Caco-2 (cell line): ENCODE data around the gene PACSIN2. TPM values are rescaled to one million over a fixed set of nuclear protein-coding genes. Genes with fewer than 3 reads are reported as not detected.
A peak's percentile ranks its signal among the peaks of the same experiment; 100 is the strongest.
"Not testable (repeated sequence)": the region's sequence is repeated elsewhere in the genome, so short reads cannot be mapped to it uniquely, and the experiment has no call there.

Experiments
- BruUV-seq: library from RNA; stranded (reverse); fragments of 400-500 nt; replicated peaks from 2 replicates; lab custom pipeline; 2021; lab: Mats Ljungman, UMichigan
- CTCF ChIA-PET: fragments of 300-600 bp; sonication (Branson Sonifier 250); formaldehyde crosslinking; loops from one replicate; lab custom pipeline; 2022; ENCODE audit warnings: antibody characterized with exemption; lab: Charles Lee
- POLR2A ChIA-PET: fragments of 300-600 bp; sonication (Branson Sonifier 250); formaldehyde crosslinking; loops from one replicate; lab custom pipeline; 2022; ENCODE audit warnings: antibody characterized with exemption; lab: Charles Lee
- DNase-seq, 2 experiments: peaks; one replicate each; pipeline versions ENCODE4 v3.0.0 to v3.0.0-alpha.2; 2020 to 2022
- H3K27me3 ChIP-seq: replicated peaks from 2 replicates; pipeline ENCODE4 v1.6.0; 2011; ENCODE audit warnings: low read length; ENCODE audit not compliant: control insufficient read depth, insufficient read depth
- H3K36me3 ChIP-seq: 2 replicates; pipeline ENCODE4 v1.5.1; 2011; ENCODE audit warnings: low read length; ENCODE audit not compliant: control insufficient read depth, insufficient read depth
- H3K4me1 ChIP-seq: fragments of 250-450 bp; sonication (Bioruptor Pico); 2 replicates; pipeline ENCODE4 v1.5.1; 2020; ENCODE audit warnings: mild to moderate bottlenecking
- H3K4me3 ChIP-seq: 2 replicates; pipeline ENCODE4 v1.5.1; 2011; ENCODE audit warnings: low read depth, mild to moderate bottlenecking, control low read depth, low read length
- H3K9me3 ChIP-seq: fragments of 250-450 bp; sonication (Bioruptor Pico); 2 replicates; pipeline ENCODE4 v1.5.1; 2020; ENCODE audit warnings: mild to moderate bottlenecking, moderate library complexity
- H3K27ac Mint-ChIP-seq: one replicate; pipeline ENCODE4 v1.8.0; 2022; ENCODE audit warnings: mixed read lengths; ENCODE audit not compliant: unreplicated experiment
- H3K27me3 Mint-ChIP-seq: one replicate; pipeline ENCODE4 v1.8.0; 2022; ENCODE audit warnings: mixed read lengths; ENCODE audit not compliant: insufficient read depth, unreplicated experiment
- H3K36me3 Mint-ChIP-seq: one replicate; pipeline ENCODE4 v1.8.0; 2022; ENCODE audit warnings: mild to moderate bottlenecking, mixed read lengths; ENCODE audit not compliant: insufficient read depth, unreplicated experiment
- H3K4me1 Mint-ChIP-seq: one replicate; pipeline ENCODE4 v1.8.0; 2022; ENCODE audit warnings: low read depth, mixed read lengths; ENCODE audit not compliant: unreplicated experiment
- H3K4me3 Mint-ChIP-seq: one replicate; pipeline ENCODE4 v1.8.0; 2022; ENCODE audit warnings: mild to moderate bottlenecking, moderate library complexity, mixed read lengths; ENCODE audit not compliant: unreplicated experiment
- H3K9me3 Mint-ChIP-seq: one replicate; pipeline ENCODE4 v1.8.0; 2022; ENCODE audit warnings: mixed read lengths; ENCODE audit not compliant: unreplicated experiment
- intact Hi-C: fragments of 100-400 bp; cut with micrococcal nuclease; formaldehyde crosslinking; loops from one replicate; pipeline ENCODE4 v1.10.0; 2022; ENCODE audit not compliant: unreplicated experiment
- total RNA-seq: library from RNA; stranded (reverse); gene quantifications from 2 replicates; pipeline ENCODE4 v1.2.3, GENCODE V29; 2022
- TF ChIP-seq, protein P1 (sequence below), 2 experiments: fragments of 200-600 bp in 1 of 2; IDR thresholded peaks; 1 replicate in 1 of 2; 2 replicates in 1 of 2; pipeline versions ENCODE4 v1.5.1 to v1.8.0; 2011 to 2022; ENCODE audit warnings: antibody characterized with exemption in 1 of 2, control low read depth in 1 of 2, inconsistent platforms in 1 of 2, low read depth in 1 of 2, low read length in 1 of 2, mild to moderate bottlenecking in 1 of 2, moderate library complexity in 1 of 2; ENCODE audit not compliant: insufficient read depth in 1 of 2, severe bottlenecking in 1 of 2, unreplicated experiment in 1 of 2

PACSIN2 gene
- total RNA-seq, 1 experiment from 2014 or later = 122 TPM

DNA sequence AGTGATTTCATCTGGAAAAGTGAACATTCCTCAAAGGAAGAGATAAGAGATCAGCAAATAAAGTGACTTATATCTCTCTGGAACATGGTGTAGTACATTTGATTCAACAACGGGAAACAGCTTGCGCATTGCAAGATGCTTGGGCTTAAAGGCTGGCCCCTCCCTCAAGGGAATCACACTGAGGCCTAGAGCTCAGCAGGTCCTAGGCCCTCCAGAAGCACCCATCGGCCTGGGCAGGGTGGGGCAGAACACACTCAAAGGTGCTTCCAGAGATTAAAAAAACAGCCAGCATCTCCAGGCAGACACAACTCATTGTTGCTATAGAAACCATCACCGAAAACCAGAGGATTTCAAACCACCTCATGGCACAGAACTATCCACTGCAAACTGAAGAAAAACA lies 88.8 kb downstream of the PACSIN2 start:
- Mint-ChIP-seq H3K36me3 (peaks cover 43% of the 10 kb centered on the region), H3K27me3 (no peaks in the 10 kb centered on the region), H3K27ac (peak overlapping the region; percentile 80), H3K4me1 (peaks cover 44% of the 10 kb centered on the region), H3K4me3 (no peak overlapping the region), H3K9me3 (no peaks in the 10 kb centered on the region)
- intact Hi-C loops = no loop called here
- no peak for DNase-seq
- Histone ChIP-seq H3K36me3 (no peaks in the 10 kb centered on the region), H3K4me3 (no peak overlapping the region), H3K4me1 (peaks cover 27% of the 10 kb centered on the region), H3K9me3 (no peaks in the 10 kb centered on the region), H3K27me3 (no peaks in the 10 kb centered on the region)
- TF ChIP-seq, protein P1, sequence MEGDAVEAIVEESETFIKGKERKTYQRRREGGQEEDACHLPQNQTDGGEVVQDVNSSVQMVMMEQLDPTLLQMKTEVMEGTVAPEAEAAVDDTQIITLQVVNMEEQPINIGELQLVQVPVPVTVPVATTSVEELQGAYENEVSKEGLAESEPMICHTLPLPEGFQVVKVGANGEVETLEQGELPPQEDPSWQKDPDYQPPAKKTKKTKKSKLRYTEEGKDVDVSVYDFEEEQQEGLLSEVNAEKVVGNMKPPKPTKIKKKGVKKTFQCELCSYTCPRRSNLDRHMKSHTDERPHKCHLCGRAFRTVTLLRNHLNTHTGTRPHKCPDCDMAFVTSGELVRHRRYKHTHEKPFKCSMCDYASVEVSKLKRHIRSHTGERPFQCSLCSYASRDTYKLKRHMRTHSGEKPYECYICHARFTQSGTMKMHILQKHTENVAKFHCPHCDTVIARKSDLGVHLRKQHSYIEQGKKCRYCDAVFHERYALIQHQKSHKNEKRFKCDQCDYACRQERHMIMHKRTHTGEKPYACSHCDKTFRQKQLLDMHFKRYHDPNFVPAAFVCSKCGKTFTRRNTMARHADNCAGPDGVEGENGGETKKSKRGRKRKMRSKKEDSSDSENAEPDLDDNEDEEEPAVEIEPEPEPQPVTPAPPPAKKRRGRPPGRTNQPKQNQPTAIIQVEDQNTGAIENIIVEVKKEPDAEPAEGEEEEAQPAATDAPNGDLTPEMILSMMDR (IDR thresholded peaks at IDR 0.05; ENCODE audit: insufficient read depth in 1 of 2, low read depth in 1 of 2, low read length in 1 of 2, severe bottlenecking in 1 of 2, unreplicated experiment in 1 of 2) = no peak
- POLR2A ChIA-PET = no interaction called here
- CTCF ChIA-PET = interaction anchor here (0.9 kb wide), 1 partner anchor 164 kb away, joined by 6 read pairs; no protein-coding TSS in a partner anchor
- no TSS peak for BruUV-seq

DNA sequence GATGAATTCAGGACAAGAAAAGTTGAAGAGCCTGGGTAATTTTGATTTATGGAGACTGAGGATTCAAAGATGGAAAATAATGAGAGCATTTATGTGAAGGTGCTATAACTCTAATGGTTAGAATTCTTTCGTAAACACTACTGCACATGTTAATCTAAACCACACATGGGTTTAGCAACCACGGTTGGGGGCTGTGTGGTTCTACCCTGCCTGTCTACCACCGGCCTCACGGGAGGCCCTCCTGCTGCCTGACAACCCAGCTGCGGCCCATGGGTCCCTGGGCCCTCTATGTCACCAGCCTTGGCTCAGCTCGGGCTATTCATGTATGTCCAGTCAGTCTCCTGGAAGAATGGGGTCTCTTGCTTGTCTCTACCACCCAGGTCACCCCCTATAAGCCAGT lies 89.4 kb downstream of the PACSIN2 start:
- peaks cover 44% of the 10 kb centered on the region for H3K4me1 Mint-ChIP-seq
- H3K4me3 Mint-ChIP-seq = no peak overlapping the region
- peaks cover 26% of the 10 kb centered on the region for H3K4me1 ChIP-seq
- CTCF ChIA-PET = no interaction called here
- POLR2A ChIA-PET = no interaction called here
- H3K36me3 Mint-ChIP-seq = peaks cover 46% of the 10 kb centered on the region
- peak overlapping the region; percentile 80 for H3K27ac Mint-ChIP-seq
- no peaks in the 10 kb centered on the region for H3K36me3 ChIP-seq
- BruUV-seq = no TSS peak
- TF ChIP-seq, protein P1 (IDR thresholded peaks at IDR 0.05; ENCODE audit: insufficient read depth in 1 of 2, low read depth in 1 of 2, low read length in 1 of 2, severe bottlenecking in 1 of 2, unreplicated experiment in 1 of 2) = no peak
- no peaks in the 10 kb centered on the region for H3K27me3 Mint-ChIP-seq
- no peaks in the 10 kb centered on the region for H3K9me3 ChIP-seq
- H3K27me3 ChIP-seq = no peaks in the 10 kb centered on the region
- intact Hi-C loops = no loop called here
- H3K4me3 ChIP-seq = no peak overlapping the region
- H3K9me3 Mint-ChIP-seq = no peaks in the 10 kb centered on the region
- DNase-seq = no peak

DNA sequence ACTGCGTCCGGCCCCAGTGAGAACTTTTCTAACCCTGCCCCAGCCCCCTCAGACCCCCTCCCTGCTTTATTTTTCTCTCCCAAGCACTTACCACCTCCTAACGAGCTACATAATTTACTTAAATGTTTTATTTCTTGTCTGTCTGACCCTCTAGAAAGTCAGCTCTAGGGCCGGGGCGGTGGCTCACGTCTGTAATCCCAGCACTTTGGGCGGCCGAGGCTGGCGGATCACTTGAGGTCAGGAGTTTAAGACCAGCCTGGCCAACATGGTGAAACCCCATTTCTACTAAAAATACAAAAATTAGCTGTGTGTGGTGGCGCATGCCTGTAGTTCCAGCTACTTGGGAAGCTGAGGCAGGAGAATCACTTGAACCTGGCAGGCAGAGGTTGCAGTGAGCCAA lies 89.9 kb downstream of the PACSIN2 start:
- H3K36me3 ChIP-seq, CTCF ChIA-PET, H3K27me3 ChIP-seq, intact Hi-C loops, H3K4me3 ChIP-seq, H3K9me3 ChIP-seq, H3K9me3 Mint-ChIP-seq, H3K4me3 Mint-ChIP-seq, H3K27me3 Mint-ChIP-seq, BruUV-seq, DNase-seq, POLR2A ChIA-PET: not testable (repeated sequence)
- peaks cover 52% of the 10 kb centered on the region for H3K36me3 Mint-ChIP-seq
- peaks cover 22% of the 10 kb centered on the region for H3K4me1 ChIP-seq
- peak overlapping the region; percentile 80 for H3K27ac Mint-ChIP-seq
- H3K4me1 Mint-ChIP-seq = peaks cover 44% of the 10 kb centered on the region

DNA sequence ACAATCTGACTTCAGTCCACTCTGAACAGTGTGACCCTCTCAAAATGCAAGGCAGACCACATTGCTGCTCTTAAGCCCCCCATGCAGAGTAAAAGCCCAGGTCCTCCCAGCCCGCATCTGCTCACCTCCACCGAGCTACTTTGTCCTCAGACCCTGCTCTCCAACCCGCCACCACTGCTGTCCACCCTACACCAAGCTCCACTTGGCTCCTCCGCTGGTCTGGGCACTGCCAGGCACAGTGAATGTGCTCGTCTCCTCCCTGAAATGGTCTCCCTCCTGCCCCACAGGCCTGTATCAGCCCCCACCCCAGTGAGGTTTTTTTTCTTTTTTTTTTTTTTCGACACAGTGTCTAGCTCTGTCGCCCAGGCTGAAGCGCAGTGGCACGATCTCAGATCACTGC lies 90.5 kb downstream of the PACSIN2 start:
- Mint-ChIP-seq H3K27me3 (no peaks in the 10 kb centered on the region), H3K4me1 (peaks cover 44% of the 10 kb centered on the region), H3K36me3 (peaks cover 52% of the 10 kb centered on the region), H3K9me3 (no peaks in the 10 kb centered on the region), H3K27ac (peak overlapping the region; percentile 80), H3K4me3 (no peak overlapping the region)
- no peak for DNase-seq
- no peaks in the 10 kb centered on the region for H3K9me3 ChIP-seq
- TF ChIP-seq, protein P1 (IDR thresholded peaks at IDR 0.05; ENCODE audit: insufficient read depth in 1 of 2, low read depth in 1 of 2, low read length in 1 of 2, severe bottlenecking in 1 of 2, unreplicated experiment in 1 of 2) = no peak
- POLR2A ChIA-PET = no interaction called here
- intact Hi-C loops = no loop called here
- BruUV-seq = no TSS peak
- no peaks in the 10 kb centered on the region for H3K27me3 ChIP-seq
- H3K4me3 ChIP-seq = no peak overlapping the region
- CTCF ChIA-PET = no interaction called here
- H3K36me3 ChIP-seq = no peaks in the 10 kb centered on the region
- peaks cover 16% of the 10 kb centered on the region for H3K4me1 ChIP-seq
